Activated naive CD4-positive, alpha-beta T cell (primary cell): ENCODE data around the gene ZNG1F.
"Not testable (repeated sequence)": the region's sequence is repeated elsewhere in the genome, so short reads cannot be mapped to it uniquely, and the experiment has no call there.

Source experiments
- DNase-seq, 4 experiments: peaks; one replicate each; lab custom pipeline; 2025; lab: John Stamatoyannopoulos, UW

ZNG1F gene

DNA sequence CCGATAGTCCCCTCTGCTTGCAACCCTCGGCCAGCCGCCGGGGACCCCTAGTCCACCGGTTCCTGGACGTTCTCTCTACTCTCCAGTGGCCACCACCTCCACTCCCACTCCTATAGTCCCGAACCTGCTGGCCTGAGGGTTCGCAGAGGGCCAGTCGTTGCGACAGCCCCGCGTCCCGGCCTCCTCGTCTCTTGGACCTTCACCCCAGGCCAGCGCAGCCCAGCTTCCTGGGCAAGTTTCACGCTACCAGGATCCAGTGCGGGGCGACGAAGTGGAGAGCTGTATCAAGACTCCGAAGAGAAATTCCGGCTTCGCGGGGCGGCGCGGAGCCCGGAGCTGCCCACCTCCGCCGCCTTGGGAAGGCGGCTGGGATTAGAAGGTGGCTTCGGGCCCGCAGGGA is 65.7 kb downstream of the ZNG1F start:
- DNase-seq = not testable (repeated sequence)

DNA sequence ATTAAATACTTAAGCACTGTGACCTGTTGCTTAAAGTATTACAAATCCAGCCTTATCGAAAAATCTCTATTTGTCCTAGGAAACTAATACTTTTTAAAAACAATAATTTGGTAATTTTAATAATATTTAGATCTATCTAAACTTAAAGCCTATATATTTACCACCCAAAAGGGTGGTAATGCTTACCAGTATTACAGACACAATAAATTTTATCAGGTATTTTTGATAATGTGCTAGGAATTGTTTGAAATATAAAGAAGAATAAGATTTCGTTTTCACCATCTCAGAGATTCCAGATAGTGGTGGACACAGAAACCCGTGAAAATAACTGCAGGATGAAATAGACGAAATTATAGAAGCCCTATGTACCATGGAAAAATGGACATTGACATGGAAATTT is 68.4 kb downstream of the ZNG1F start:
- DNase-seq = not testable (repeated sequence)

DNA sequence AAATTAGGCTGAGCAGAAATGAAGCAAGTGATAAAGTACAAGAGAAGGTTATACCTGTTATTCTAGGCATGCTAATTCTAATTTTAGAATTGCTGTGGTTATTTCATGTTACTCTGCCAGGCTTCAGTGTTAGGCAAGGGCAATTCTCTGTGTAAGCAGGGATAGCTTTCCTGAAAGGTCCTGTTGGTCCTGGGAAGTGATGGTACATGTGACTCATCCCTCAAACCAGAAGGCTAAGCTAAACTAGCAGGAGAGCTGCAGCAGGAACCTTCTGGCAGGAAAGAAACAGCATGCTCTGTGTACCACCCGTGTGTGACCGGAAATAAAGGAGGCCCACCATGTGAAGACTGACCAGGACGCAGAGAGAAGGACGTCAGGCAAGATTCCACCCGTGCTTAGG is 69.4 kb downstream of the ZNG1F start:
- not testable (repeated sequence) for DNase-seq

DNA sequence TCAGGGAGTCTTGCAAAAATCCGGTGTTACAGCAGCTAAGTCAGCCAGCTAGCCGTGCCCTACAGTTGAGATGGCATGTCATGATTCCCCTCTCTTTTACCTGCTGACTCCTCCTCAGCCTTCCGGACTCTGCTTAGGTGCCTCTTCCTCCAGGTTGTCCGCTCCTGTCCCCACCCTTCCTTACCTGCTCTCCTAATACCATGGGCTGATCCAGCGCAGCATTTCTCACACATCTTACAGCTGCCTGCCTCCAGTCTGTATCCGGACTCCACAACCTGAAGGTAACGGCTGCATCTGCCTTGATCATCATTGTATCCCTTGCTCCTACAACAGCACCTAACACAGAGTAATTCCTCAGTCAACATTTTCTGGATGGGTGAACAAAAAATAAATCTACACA is 69.8 kb downstream of the ZNG1F start:
- DNase-seq = not testable (repeated sequence)

DNA sequence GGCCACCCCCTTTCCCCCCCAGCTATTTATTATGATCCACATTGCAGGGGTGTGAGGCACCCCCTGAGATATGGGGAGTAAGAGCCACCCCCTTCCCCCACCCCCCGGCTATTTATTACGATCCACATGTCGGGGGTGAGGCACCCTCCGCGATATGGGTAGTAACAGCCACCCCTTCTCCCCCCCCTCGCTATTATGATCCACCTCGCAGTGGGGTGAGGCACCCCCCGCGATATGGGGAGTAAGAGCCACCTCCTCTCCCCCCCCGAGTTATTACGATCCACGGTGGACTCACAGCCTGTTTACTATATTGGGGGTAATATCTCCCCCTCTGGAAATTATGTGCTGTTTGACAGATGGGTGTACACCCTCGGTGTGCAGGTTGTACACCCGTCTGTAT is 75.8 kb downstream of the ZNG1F start:
- not testable (repeated sequence) for DNase-seq

DNA sequence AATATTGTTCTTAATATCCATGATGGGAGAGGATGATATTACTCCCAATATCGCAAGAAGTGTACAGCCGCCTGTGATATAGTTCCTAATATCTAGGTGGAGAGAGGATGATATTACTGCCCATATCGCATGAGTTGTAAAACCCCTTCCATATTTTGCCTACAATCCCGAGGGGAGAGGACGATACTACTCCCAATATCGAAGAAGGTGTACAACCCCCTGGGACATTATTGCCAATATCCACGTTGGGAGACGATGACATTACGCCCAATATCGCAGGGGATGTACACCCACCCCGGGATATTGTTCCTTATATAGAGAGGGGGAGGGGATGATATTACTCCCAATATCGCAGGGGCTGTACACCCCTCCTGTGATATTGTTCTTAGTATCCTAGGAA is 77.7 kb downstream of the ZNG1F start:
- DNase-seq = not testable (repeated sequence)

DNA sequence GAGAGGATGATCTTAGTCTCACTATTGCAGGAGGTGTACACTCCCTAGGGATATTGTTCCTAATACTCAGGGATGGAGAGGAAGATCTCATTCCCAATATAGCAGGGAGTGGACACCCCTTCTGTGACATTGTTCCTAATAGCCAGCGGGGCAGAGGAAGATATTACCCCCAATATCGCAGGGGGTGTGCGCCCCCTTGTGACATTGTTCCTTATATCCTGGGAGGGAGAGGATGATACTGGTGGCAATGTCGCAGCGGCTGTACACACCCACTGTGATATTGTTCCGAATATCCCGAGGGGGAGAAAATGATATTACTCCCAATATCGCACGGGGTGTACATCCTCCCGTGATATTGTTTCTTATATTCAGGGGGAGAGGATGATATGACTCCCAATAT is 78.2 kb downstream of the ZNG1F start:
- DNase-seq = not testable (repeated sequence)

DNA sequence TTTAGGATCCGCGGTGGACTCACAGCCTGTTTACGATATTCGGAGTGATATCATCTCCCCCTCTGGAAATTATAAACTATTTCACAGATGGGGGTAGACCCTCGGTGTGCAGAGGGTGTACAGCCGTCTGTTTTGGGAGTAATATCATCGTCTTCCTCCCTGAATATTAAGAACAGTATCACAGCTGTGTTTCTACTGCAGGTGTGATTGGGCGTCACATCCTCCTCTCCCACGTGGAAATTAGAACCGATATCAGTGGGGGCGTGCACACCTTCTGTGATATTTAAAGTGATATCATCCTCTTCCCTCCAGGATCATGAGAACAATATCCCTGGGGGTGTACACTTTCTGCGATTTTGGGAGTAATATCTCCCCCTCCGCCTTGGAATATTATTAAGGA is 79.9 kb downstream of the ZNG1F start:
- DNase-seq = not testable (repeated sequence)

DNA sequence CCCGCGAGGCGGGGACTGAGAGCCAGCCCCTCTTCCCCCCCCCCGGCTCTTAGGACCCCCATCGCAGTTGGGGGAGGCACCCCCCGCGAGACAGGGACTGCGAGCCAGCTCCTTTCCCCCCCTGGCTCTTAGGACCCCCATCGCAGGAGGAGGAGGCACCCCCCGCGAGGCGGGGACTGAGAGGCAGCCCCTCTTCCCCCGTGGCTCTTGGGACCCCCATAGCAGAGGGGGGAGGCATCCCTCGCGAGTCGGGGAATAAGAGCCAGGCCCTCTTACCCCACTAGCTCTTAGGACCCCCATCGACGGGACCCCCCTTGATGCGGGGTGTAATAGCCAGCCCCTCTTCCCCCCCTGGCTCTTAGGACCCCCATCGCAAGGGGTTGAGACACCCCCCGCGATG is 80.3 kb downstream of the ZNG1F start:
- not testable (repeated sequence) for DNase-seq

DNA sequence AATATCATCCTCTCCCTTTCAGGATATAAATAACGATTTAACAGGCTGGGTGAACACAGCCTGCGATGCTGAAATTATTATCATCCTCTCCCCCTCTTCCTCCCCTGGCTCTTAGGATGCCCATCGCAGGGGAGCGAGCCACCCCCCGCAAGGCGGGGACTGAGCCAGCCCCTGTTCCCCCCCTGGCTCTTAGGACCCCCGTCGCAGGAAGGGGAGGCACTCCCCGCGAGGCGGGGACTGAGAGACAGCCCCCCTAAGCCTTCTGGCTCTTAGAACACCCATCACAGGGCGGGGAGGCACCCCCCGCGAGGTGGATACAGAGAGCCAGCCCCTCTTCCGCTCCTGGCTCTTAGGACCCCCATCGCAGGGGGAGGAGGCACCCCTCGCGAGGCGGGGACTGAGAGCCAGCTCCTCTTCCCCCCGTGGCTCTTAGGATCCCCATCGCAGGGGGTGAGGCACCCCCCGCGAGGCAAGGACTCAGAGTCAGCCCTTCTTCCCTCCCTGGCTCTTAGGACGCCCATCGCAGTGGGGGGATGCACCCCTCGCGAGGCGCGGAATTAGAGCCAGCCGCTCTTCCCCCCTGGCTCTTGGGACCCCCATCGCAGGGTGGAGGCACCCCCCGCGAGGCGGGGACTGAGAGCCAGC is 82.5 kb downstream of the ZNG1F start:
- not testable (repeated sequence) for DNase-seq

DNA sequence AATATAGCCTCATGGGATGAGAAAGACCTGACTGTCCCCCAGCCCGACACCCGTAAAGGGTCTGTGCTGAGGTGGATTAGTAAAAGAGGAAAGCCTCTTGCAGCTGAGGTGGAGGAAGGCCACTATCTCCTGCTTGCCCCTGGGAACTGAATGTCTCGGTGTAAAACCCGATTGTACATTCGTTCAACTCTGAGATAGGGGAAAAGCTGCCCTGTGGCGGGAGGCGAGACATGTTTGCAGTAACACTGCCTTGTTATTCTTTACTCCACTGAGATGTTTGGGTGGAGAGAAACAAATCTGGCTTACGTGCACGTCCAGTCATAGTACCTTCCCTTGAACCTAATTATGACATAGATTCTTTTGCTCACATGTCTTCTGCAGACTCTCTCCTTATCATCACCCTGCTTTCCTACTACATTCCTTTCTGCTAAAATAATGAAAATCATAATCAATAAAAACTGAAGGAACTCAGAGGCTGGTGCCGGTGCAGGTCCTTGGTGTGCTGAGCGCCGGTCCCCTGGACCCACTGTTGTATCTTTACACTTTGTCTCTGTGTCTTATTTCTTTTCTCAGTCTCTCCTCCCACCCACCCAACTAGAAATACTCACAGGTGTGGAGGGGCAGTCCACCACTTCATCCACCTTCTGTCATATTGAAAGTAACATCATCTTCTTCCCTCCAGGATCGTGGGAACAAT is 83.4 kb downstream of the ZNG1F start:
- not testable (repeated sequence) for DNase-seq

DNA sequence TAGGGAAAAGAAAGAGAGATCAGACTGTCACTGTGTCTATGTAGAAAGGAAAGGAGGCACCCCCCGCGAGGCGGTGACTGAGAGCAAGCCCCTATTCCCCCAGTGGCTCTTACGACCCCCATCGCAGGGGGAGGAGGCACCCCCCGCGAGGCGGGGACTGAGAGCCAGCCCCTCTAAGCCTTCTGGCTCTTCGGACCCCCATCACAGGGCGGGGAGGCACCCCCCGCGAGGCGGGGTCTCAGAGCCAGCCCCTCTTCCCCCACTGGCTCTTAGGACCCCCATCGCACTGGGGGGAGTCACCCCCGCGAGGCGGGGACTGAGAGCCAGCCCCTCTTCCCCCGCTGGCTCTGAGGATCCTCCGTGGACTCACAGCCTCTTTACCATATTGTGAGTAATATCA is 84.6 kb downstream of the ZNG1F start:
- DNase-seq = not testable (repeated sequence)

DNA sequence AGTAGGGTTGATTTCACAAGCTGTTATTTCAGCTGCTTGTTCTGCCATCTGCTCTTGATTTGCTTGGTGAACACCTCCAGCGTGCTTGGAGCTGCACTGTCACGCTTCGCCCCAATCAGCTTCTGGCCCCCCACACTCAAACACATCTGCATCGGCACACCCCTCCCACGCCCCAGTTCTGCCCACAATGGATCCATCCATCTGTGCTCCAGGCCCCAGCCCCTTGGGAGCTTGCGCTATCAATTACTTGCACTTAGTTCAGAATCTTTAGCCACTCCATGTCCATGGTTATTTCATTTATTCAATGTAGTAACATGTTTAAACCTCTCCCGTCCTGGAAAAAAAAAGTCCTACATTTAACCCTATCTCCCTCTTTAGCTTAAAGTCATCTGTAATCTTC is 88.6 kb downstream of the ZNG1F start:
- not testable (repeated sequence) for DNase-seq

DNA sequence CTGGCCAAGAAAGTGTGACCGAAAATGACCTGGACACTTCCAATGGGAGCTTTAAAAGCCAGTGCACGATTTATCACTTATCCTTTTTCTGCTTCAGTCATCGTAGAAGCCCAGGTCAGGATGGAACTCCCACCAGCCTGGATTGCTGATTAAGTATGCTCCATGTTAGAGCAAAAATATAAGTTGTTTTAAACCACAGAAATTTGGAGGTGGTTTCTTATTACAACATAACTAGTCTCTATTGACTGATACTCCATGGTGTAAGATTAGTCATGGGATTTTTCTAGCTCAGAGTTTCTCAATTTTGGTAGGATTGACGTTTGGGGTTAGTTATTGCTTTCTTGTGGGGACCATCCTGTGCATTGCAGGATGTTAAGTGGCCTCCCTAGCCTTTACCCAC is 90.4 kb downstream of the ZNG1F start:
- DNase-seq = not testable (repeated sequence)

DNA sequence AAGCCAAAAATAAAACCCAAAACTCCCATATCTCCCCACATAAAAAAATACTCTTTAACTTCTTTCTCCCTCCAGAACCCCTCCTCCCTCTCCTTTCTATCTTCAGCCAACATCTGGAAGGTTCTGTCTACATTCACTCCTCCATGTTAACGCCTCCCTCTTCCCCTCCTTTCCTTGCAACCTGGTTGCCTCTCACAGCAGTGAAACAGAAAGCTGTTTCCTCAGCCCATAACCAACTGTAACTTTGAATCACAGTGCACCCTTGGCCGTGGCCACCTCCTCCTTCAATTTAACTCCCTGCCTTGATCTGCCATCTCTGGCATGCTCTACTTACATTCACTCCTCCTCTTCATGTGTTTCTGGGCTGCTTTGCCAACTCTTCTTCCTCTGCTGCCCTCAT is 94.1 kb downstream of the ZNG1F start:
- DNase-seq = not testable (repeated sequence)

DNA sequence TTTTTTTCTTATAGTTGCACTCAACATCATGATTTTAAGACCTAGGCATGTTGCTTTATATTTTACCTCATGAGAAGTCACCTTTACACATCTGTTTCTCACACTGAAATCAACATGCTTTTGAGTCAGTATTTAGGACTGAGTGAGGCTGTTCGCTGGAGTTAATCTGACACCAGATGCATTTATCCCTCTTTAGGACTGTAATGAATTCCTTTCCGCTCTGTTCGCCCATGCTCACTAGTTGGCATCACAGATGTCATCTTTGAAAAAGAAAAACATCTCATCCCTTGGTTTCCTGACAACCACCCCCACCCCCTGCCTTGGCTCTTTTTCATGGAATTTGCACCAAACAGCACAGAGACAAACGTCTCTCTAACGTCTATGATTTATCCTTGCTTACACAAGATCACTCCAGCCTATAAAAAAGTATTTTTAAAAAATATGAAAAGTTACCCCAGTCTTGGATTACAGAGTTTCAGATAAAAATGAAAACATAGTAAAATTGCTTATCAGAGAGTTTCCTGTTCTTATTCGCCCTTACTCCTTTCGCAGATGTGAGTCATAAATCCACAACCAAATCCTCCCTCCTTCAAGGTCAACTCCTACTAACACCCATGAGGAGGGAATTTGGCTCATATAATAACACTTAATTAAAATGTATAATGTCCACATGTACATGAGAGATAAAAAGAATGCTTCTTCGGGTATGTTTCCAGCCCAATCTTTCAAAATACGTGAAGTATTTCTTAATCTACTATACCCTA is 94.9 kb downstream of the ZNG1F start:
- not testable (repeated sequence) for DNase-seq

DNA sequence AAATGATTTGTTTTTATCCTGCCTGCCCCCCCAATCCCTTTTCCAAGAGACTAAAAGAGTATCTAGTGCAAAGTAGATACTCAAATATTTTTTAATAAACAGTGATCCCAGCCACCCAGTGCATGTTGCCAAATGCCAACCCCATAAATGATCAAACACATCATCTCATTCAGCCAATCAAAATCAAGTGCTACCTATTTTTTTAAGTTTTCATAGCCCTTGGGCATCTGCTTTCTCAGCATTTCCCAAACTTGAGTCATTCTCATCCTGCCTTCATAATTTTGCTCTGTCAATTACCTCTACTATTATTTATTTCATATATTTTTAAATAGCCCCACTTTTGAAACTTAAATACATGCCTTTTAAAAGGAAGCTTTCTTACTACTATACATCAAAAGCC is 98.2 kb downstream of the ZNG1F start:
- DNase-seq = not testable (repeated sequence)

DNA sequence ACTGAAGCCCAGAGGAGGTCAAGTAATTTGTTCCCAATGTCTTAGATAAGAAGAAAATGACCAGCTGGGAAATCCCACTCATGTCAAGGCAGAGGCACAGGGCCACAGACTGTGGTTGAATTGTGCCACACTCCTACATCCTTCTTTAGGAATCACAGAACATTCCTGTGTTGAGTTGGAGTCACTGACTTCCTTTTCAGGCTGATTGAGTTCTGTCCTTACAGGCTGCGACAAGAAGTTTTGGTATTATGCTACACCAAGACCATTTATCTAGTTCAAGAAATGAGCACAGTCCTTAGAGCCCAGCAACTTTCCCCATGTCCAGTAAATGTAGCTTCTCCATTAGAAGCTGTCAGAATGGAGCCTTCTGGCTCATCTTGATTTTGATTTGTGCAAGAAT is 98.7 kb downstream of the ZNG1F start:
- DNase-seq = not testable (repeated sequence)

DNA sequence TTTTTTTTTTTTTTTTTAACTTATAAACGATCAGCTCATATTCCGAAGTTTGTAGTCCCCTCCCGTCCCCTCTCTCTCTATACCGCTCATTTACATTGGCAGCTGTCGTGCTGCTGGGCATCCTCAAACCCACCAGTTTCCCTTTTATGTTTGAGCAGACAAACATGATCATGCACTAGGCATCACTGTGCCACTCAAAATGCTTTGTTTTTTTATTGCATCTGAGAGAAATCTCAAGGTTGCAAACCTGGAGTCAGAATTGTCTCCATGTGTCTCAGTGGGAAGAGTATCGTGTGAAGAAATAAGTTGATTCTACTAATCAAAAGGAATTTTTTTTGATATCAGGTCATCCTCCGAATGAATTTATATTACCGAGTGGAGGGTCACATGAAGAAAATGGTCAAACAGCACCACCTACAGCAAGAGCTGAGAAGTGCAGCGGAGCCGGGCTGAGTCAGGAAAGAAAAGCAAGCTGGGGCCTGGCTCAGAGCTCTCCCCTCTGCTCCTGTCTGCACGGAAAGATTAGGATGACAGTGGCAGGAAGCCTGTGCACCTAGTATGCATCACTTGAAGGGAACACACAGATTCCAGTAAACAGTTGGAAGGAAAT is 100.6 kb downstream of the ZNG1F start:
- DNase-seq = not testable (repeated sequence)

DNA sequence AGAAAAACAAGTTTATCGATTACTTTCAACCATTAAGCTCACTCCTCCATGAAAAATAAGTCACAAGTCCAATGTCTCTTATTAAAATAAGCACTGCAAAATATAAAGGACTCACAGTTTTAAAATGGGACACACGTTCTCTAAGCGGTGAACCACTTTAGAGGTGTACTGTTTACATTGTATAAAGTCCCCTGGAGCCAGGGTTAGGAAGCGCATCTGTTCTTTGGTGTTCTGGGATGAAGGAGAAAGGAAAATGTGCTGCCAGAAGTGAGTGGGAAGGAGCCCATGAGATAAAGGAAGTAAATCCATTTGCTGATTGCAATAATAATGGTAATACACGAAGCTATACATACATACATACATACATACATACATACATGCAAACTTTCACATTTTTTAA is 101.2 kb downstream of the ZNG1F start:
- not testable (repeated sequence) for DNase-seq

DNA sequence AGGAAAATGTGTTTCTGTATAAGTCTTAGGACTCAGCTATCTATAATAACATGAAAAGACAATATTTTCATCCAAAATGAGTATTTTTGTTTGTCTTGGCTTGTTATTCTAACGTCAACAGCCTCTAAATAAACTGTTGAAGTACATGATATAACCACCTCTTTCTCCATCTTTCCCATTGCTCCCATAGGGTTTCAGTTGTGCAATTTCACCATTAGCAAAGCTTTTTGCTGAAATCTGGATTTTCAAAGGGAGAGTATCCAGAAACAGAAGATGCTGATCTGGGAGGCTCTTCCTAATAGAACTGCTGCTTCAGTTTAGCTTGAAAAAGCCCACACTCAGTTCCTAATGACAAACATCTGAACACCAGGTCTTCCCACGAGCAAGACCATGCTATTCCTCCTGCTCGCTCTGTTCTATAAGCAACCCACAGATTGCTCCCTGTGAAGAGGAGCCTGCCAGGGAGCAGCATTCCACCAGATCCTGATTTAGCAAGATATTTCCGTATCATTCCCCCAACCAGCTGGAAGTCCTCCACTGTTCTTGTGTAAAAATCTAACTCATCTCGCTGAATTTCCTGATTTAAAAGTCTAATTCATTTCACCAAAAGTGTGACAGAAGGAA is 101.8 kb downstream of the ZNG1F start:
- not testable (repeated sequence) for DNase-seq

DNA sequence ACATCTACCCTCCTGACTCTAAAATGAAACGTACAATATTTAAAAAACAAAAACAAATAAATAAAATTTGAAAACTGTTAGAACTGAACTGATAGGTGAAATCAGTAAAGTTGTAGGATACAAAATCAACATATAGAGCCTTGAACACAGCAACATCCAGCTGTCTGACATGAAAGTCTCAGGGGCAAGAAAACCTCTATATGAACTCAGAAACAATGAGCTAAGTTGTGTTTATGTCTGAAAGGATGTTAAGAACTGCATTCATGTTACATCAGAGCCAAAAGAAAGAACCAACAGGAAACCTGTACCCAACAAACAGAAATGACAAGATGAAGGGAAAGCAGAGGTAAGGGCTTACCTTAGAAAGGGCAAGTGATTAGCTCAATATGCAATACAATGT is 102.4 kb downstream of the ZNG1F start:
- DNase-seq = not testable (repeated sequence)
